Smooth muscle cell (in vitro differentiated cells): ENCODE data around the gene RIMS3. TPM values are rescaled to one million over a fixed set of nuclear protein-coding genes. Genes with fewer than 3 reads are reported as not detected.

Source experiments
- DNase-seq: peaks from one replicate; lab custom pipeline; 2025; ENCODE audit not compliant: unreplicated experiment; lab: John Stamatoyannopoulos, UW
- H2AFZ ChIP-seq: fragments of 200-600 bp; sonication (generic); 2 replicates; pipeline ENCODE4 v1.6.0; 2016; ENCODE audit warnings: antibody characterized with exemption, low read depth, mild to moderate bottlenecking
- H3F3A ChIP-seq: fragments of 200-600 bp; sonication (generic); 2 replicates; pipeline ENCODE4 v1.6.0; 2017; ENCODE audit warnings: antibody characterized with exemption, low read depth
- H3K27ac ChIP-seq: fragments of 200-600 bp; sonication (generic); 2 replicates; pipeline ENCODE4 v1.5.1; 2016; ENCODE audit warnings: low read depth, mild to moderate bottlenecking
- H3K27me3 ChIP-seq: fragments of 200-600 bp; sonication (generic); 2 replicates; pipeline ENCODE4 v1.6.1; 2016; ENCODE audit warnings: low read depth, mild to moderate bottlenecking
- H3K36me3 ChIP-seq: fragments of 200-600 bp; sonication (generic); 2 replicates; pipeline ENCODE4 v1.5.1; 2016; ENCODE audit warnings: low read depth
- H3K4me1 ChIP-seq: fragments of 200-600 bp; sonication (generic); 2 replicates; pipeline ENCODE4 v1.5.1; 2016; ENCODE audit warnings: low read depth
- H3K4me2 ChIP-seq: fragments of 200-600 bp; sonication (generic); 2 replicates; pipeline ENCODE4 v1.6.0; 2016; ENCODE audit warnings: mild to moderate bottlenecking
- H3K4me3 ChIP-seq: fragments of 200-600 bp; sonication (generic); 2 replicates; pipeline ENCODE4 v1.5.1; 2016; ENCODE audit warnings: mild to moderate bottlenecking
- H3K79me2 ChIP-seq: fragments of 200-600 bp; sonication (generic); 2 replicates; pipeline ENCODE4 v1.6.0; 2016; ENCODE audit warnings: low read depth, mild to moderate bottlenecking
- H3K9ac ChIP-seq: fragments of 200-600 bp; sonication (generic); 2 replicates; pipeline ENCODE4 v1.6.0; 2016; ENCODE audit warnings: low read depth
- H3K9me3 ChIP-seq: fragments of 200-600 bp; sonication (generic); replicated peaks from 2 replicates; pipeline ENCODE4 v1.5.1; 2016; ENCODE audit warnings: low read depth
- H4K20me1 ChIP-seq: fragments of 200-600 bp; sonication (generic); 2 replicates; pipeline ENCODE4 v1.6.0; 2016; ENCODE audit warnings: low read depth
- WGBS: methylation state at CpG from one replicate; pipeline ENCODE4 v1.1.7; 2016; ENCODE audit warnings: low lambda C conversion rate; 5-methylcytosine and 5-hydroxymethylcytosine counted together
- polyA plus RNA-seq: library from polyadenylated mRNA; unstranded; fragments of >200 nt; fragmentation: Nextera tagmentation; extraction: Ambion mirVana; gene quantifications from 2 replicates; pipeline ENCODE4 v1.2.1, GENCODE V29; 2016
- total RNA-seq: library from RNA; depleted of rRNA; stranded (reverse); fragments of >200 nt; gene quantifications from 2 replicates; pipeline ENCODE4 v1.2.3, GENCODE V29; 2014
- TF ChIP-seq, protein P1 (sequence below): fragments of 200-600 bp; sonication (generic); IDR thresholded peaks from 2 replicates; pipeline ENCODE4 v1.5.1; 2017; ENCODE audit warnings: borderline replicate concordance, mild to moderate bottlenecking, antibody characterized with exemption; ENCODE audit not compliant: insufficient read depth, poor library complexity, severe bottlenecking

RIMS3 gene
- total and polyA plus RNA-seq, 2 experiments from 2014 or later = 0.33 to 2.6 TPM

DNA sequence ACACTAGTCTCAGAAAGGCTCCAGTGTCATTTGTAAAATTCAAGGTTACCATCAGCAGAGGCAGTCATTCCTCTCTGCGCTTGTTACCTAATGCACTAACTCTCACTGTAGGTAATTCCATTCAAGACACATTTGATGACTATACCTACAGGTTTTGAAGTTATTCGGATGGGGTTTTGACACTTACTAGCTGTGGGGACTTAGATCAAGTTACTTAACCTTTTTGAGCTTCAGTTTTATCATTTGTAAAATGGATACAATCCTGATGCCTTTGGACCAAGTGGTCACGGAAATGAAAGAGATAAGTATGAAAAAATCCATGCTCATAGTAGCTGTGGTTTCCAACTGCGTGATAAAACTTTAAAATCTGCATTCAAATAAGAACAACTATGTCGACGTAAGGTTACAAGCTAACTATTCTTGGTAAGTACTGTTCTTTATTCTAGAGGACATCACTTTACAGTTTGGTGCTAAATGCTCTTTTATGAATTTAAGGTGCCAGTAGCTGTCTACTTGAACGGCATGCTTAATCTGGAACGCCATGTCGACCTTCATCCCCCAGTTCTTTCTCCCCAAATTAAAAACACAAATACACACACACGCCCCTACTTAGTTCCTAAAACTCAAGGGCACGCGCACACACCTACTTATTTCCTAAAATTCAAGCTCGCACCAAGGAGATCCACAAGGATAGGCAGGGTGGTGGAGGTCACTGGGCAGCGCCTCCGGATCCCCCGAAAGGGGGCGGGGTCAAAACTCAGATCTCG, 25.5 kb upstream of the RIMS3 start:
- H3K9me3 ChIP-seq = no peaks in the 10 kb centered on the region
- peak overlapping the region; percentile 98 for H3K27ac ChIP-seq
- peaks cover 48% of the 10 kb centered on the region for H3K79me2 ChIP-seq
- no peaks in the 10 kb centered on the region for H3K36me3 ChIP-seq
- H3K9ac ChIP-seq = peak overlapping the region; percentile 51
- no peaks in the 10 kb centered on the region for H3K27me3 ChIP-seq
- H3K4me1 ChIP-seq = peaks cover 20% of the 10 kb centered on the region
- WGBS = 14% methylated on average over 18 of the region's 18 CpGs
- DNase-seq = no peak
- peak overlapping the region; percentile 84 for H3K4me2 ChIP-seq
- H3F3A ChIP-seq = no peaks in the 10 kb centered on the region
- TF ChIP-seq, protein P1, sequence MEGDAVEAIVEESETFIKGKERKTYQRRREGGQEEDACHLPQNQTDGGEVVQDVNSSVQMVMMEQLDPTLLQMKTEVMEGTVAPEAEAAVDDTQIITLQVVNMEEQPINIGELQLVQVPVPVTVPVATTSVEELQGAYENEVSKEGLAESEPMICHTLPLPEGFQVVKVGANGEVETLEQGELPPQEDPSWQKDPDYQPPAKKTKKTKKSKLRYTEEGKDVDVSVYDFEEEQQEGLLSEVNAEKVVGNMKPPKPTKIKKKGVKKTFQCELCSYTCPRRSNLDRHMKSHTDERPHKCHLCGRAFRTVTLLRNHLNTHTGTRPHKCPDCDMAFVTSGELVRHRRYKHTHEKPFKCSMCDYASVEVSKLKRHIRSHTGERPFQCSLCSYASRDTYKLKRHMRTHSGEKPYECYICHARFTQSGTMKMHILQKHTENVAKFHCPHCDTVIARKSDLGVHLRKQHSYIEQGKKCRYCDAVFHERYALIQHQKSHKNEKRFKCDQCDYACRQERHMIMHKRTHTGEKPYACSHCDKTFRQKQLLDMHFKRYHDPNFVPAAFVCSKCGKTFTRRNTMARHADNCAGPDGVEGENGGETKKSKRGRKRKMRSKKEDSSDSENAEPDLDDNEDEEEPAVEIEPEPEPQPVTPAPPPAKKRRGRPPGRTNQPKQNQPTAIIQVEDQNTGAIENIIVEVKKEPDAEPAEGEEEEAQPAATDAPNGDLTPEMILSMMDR = no peak
- peak overlapping the region; percentile 78 for H3K4me3 ChIP-seq
- peaks cover 18% of the 10 kb centered on the region for H4K20me1 ChIP-seq
- H2AFZ ChIP-seq = no peak overlapping the region

DNA sequence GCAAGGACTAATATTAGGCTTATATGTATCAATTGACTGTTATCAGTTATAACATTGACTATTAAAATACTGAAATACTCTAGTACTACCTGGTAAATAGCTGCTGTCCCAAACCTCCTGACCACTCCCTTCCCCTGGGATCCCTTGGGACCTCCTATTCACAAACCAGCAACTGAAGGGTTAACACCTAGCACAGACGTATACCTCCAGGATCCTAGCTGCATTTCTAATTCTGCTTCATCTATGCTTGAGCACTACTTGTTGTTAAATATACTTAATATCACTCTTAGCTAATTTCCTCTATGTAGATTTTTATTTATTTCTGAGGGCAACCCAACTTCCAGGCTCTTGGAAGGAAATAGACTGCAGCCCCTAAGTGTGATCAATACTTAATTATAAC, 24.3 kb upstream of the RIMS3 start:
- H3K79me2 ChIP-seq = peaks cover 35% of the 10 kb centered on the region
- H3K4me3 ChIP-seq = no peak overlapping the region
- H3K9me3 ChIP-seq = no peaks in the 10 kb centered on the region
- no peak overlapping the region for H3K27ac ChIP-seq
- TF ChIP-seq, protein P1 = no peak
- no peaks in the 10 kb centered on the region for H3F3A ChIP-seq
- no peak overlapping the region for H3K9ac ChIP-seq
- H2AFZ ChIP-seq = no peak overlapping the region
- H3K4me1 ChIP-seq = peaks cover 20% of the 10 kb centered on the region
- H3K27me3 ChIP-seq = no peaks in the 10 kb centered on the region
- WGBS = 57% methylated on average over 1 of the region's 1 CpG
- H3K4me2 ChIP-seq = no peak overlapping the region
- no peak for DNase-seq
- H3K36me3 ChIP-seq = no peaks in the 10 kb centered on the region
- peaks cover 18% of the 10 kb centered on the region for H4K20me1 ChIP-seq

DNA sequence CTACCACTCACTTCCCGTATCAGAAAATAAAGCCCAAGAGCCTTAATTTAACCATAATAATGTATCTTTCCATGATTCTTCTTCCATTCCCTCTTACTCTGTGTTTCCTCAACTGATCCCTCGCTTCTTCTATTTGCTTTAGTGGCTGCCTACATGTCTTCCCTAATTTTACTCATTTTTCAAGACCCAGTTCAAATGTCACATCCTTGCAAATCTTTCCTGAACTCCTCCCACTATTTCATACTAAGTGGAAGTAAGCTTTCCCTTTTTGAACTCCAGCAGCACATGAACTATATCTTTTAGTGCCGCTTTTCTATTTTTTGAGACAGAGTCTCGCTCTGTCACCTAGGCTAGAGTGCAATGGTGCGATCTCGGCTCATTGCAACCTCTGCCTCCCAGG, 22.2 kb upstream of the RIMS3 start:
- TF ChIP-seq, protein P1 = no peak
- 96% methylated on average over 6 of the region's 6 CpGs for WGBS
- H3K4me2 ChIP-seq = no peak overlapping the region
- H3K9ac ChIP-seq = no peak overlapping the region
- H4K20me1 ChIP-seq = peaks cover 18% of the 10 kb centered on the region
- no peaks in the 10 kb centered on the region for H3K9me3 ChIP-seq
- H3K36me3 ChIP-seq = no peaks in the 10 kb centered on the region
- no peak overlapping the region for H3K27ac ChIP-seq
- H3K79me2 ChIP-seq = peaks cover 15% of the 10 kb centered on the region
- peaks cover 14% of the 10 kb centered on the region for H3K4me1 ChIP-seq
- no peak for DNase-seq
- no peaks in the 10 kb centered on the region for H3K27me3 ChIP-seq
- no peak overlapping the region for H2AFZ ChIP-seq
- H3F3A ChIP-seq = no peaks in the 10 kb centered on the region
- H3K4me3 ChIP-seq = no peak overlapping the region

DNA sequence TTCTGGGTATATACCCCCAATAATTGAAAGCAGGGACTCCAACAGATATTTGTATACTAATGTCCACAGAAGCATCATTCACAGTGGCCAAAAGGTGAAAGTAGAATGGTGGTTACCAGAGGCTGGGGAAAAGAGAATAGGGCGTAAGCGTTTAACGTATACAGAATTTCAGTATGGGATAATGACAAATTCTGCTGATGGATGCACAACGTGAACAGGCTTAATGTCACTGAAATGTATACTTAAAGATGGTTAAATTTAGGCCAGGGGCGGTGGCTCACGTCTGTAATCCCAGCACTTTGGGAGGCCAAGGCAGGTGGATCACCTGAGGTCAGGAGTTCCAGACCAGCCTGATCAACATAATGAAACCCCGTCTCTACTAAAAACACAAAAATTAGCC, 21.6 kb upstream of the RIMS3 start:
- WGBS = 94% methylated on average over 7 of the region's 7 CpGs
- H3K4me2 ChIP-seq = no peak overlapping the region

More for the DNA sequence above, 21.6 kb upstream of the RIMS3 start:
- DNase-seq = no peak
- Histone ChIP-seq H4K20me1 (peaks cover 18% of the 10 kb centered on the region), H3K9me3 (no peaks in the 10 kb centered on the region), H3K27me3 (no peaks in the 10 kb centered on the region), H3K4me1 (peaks cover 12% of the 10 kb centered on the region), H2AFZ (no peak overlapping the region), H3F3A (no peaks in the 10 kb centered on the region), H3K4me3 (no peak overlapping the region), H3K9ac (no peak overlapping the region), H3K79me2 (peaks cover 12% of the 10 kb centered on the region), H3K27ac (no peak overlapping the region), H3K36me3 (no peaks in the 10 kb centered on the region)
- TF ChIP-seq, protein P1 = no peak
